ENCODE measurements around the gene FBXO4.
A peak's percentile ranks its signal among the peaks of the same experiment; 100 is the strongest.
"Not testable (repeated sequence)": the region's sequence is repeated elsewhere in the genome, so short reads cannot be mapped to it uniquely, and the experiment has no call there.

Gene FBXO4

DNA sequence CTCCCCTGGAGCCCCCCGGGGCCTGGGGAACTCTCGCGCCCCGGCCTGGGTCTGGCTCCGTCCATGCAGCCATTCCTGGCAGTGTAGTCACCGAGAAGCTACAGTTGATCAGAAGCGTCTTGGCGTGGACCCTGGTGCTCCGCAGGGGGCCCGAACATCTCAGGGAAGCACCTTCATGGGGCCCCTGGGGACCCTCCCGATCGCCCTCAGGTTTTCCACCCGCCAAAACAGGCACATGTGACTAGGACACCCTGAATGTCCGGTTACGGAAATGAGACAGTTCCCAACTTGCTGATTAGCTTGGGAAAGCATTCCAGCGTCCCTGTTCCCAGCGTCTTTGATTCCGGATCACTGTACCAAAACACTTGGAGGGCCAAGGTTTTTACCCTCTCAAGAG, 472 bp downstream of the FBXO4 start:
- no peak for FAIRE-seq

DNA sequence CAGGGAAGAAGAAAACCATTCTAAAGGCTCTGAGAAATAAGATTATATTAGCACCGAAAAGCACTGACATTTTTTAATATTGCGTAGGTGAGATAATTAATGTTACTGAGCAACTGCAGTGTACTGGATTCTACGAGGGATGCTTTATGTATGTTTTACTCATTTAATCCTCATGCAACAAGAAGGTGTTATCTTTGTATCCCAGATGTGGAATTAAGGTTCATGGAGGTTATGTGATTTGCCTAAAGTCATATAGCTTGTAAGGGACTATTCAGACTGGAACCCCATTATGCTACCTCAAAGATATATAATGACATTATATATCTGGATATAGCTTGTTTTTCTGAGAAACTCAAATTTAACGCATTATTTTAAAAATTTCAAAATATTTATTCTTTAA, 2.5 kb downstream of the FBXO4 start:
- FAIRE-seq = no peak

- FAIRE-seq = no peak
Observed at GRCh38 chr5:41929035-41929434, 4.0 kb downstream of the FBXO4 start.

- no peak for FAIRE-seq
Observed at GRCh38 chr5:41932770-41933169, 7.7 kb downstream of the FBXO4 start.

DNA sequence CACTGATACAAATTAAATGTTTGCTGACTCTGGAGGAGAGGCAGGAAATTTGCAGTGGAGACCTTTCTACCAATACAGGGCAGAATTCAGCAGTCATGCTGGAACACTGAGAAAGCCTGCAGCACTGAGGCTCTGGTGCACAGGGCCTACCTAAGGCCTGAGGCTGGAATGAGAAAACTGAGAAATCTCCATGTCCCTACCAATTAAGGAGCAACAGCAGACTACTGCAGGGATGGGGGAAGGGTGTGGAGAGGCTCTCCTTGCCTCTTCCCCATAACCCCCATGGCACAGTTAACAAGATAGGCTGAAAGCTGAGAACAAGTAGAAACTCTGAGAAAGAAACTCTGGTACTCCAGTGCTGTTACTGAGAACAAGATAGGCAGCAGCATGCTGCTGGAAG, 10.5 kb downstream of the FBXO4 start:
- FAIRE-seq = no peak

DNA sequence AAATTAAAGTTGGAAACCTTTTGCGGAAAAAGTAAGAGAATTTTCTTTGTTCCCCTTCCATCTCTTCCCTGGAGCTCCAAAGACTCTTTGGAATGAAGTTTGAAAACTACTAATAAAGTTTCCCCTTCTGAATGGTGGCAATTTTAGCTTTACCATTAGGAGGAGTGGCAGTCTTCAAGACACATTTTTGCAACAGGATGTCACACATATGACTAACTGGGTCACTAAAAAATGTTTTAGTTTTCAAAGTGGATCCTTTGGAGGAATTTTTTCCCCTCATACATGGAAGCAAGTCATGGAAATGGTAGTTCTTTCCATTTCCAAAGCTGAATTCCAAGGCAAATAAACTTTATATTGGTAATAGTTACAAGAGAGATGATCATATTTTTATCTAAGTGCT, 15.6 kb downstream of the FBXO4 start:
- no peak for FAIRE-seq

GRCh38 chr5:41945332-41945955, 20.4 kb downstream of the FBXO4 start:
- not testable (repeated sequence) for FAIRE-seq

- no peak for FAIRE-seq
Observed at GRCh38 chr5:41951224-41951623, 26.1 kb downstream of the FBXO4 start.

- FAIRE-seq = peak; percentile 21
Observed at GRCh38 chr5:41954286-41954685, 29.2 kb downstream of the FBXO4 start.

- no peak for FAIRE-seq
Observed at GRCh38 chr5:41955432-41956024, 30.4 kb downstream of the FBXO4 start.

DNA sequence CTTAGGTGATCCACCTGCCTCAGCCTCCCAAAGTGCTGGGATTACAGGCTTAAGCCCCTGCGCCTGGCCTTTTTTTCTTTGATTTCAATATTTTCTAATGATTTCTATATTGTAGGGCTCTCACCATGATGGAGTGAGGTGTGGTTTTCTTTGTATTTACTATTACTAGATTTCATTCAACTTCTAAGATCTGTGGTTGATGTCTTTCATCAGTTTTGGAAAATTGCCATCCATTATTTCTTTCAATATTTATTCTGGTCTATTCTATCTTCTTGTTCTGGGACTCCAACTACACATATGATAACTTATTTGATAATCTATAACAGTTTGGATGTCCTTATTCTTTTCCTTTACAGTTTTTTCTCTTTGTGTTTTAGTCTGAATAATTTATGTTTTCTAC, 31.9 kb downstream of the FBXO4 start:
- FAIRE-seq = no peak

- no peak for FAIRE-seq
Observed at GRCh38 chr5:41960481-41960880, 35.4 kb downstream of the FBXO4 start.

GRCh38 chr5:41961736-41962135, 36.7 kb downstream of the FBXO4 start:
- no peak for FAIRE-seq

DNA sequence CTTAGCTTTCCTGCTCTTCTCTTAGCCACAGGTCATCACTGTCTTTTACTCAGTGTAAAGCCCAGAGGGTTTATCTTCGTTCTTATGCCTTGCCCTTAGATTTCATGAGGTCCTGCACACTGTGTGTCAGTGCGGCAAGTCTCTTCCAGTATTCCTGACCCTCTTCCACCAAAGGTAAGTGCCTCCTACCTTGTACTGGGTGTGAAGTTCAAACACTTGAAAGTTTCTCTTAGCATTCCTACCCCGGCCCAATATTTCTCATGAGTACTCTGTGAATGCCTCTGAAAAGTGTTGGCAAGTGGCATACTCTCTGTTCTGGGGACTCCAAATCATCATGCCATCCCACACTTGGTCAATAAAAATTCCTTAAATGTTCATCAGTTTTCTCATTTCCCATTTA, 37.4 kb downstream of the FBXO4 start:
- no peak for FAIRE-seq

GRCh38 chr5:41966401-41967105, 41.5 kb downstream of the FBXO4 start:
- no peak for FAIRE-seq

DNA sequence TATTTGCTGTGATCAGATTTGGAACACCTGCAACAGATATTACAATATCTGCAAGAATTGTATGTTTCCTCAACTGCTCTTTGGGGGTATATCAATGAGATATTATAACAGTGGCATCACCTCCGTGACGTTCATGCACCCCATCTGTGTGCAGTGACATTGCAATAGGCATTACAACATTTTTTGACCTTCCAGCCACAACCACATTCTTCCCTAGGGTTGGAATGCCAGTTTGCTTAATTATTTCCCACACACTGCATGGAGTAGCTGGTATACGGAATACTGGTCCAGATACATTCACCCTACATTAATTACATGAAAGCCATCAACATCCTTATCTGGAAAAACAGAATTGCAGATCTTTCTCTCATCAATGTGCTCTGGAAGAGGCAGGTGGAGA, 42.3 kb downstream of the FBXO4 start:
- no peak for FAIRE-seq

DNA sequence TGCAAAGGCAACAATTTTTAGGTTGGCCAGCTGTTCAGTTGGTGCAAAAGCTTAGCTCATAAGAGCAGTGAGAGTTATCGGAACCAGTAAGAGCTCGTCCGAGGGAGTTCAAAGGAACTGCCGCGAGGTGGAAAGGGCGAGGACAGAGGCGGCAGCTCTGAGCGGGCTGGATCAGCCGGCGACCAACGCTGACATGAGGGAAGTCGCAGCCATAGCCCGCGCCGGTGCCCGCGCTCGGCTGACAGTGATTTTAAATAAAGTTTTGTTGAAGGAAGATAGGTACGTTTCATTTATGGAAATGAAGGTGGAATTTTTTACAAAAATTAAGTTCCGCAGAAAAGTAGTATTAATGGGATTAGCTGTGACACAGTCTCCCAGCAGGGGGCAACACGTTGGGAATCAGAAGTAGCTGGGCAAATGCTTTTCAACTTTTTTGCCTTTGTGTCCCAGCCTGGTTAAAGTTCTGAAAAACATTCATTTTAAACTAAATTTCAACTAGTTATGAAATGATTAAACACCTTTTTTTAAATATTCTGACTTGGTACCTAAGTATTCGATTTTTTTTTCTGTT, 43.2 kb downstream of the FBXO4 start:
- FAIRE-seq = no peak

- no peak for FAIRE-seq
Observed at GRCh38 chr5:41973087-41973486, 48.0 kb downstream of the FBXO4 start.

DNA sequence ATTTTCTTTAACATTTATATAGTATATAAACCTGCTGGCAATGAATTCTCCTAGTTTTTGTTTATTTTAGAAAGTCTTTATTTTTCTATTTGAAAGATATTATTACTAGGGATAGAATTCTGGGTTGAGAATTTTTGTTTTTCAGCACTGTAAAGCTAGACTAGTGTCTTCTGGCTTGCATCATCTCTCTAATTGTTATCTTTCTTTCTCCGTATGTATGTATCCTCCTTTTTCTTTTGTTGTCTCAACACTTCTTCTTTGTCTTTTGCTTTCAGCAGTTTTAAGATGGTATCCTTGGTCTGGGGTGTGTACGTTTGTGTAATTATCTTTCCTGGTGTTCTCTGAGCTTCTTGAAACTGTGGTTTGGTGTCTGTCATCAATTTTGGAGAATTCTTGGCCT, 48.8 kb downstream of the FBXO4 start:
- no peak for FAIRE-seq

DNA sequence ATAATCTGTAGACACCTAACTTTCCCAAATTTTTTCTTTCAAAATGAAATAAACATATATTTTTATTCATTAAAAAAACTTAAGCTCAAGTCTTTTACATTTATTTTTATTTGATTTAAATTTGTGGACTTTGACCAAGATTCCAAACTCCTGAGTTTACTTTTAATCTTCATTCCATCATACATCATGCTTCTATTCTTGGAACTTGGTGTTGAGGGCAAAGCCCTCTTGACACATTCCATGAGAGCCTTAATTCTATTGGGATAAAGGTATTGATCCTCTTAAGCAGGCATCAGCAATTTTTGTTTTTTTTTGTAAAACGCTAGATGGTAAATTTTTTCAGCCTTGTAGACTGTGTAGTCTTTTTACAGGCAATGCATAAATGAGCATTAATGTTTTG, 53.6 kb downstream of the FBXO4 start:
- no peak for FAIRE-seq

- no peak for FAIRE-seq
Observed at GRCh38 chr5:41980396-41980795, 55.3 kb downstream of the FBXO4 start.

GRCh38 chr5:41980870-41981269, 55.8 kb downstream of the FBXO4 start:
- no peak for FAIRE-seq

DNA sequence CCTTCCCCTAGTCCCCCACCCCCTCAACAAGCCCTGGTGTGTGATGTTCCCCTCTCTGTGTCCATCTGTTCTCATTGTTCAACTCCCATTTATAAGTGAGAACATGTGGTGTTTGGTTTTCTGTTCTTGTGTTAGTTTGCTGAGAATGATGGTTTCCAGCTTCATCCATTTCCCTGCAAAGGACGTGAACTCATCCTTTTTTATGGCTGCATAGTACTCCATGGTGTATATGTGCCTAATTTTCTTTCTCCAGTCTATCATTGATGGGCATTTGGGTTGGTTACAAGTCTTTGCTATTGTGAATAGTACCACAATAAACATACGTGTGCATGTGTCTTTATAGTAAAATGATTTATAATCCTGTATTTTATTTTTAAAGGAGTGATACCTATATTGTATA, 57.8 kb downstream of the FBXO4 start:
- FAIRE-seq = not testable (repeated sequence)

DNA sequence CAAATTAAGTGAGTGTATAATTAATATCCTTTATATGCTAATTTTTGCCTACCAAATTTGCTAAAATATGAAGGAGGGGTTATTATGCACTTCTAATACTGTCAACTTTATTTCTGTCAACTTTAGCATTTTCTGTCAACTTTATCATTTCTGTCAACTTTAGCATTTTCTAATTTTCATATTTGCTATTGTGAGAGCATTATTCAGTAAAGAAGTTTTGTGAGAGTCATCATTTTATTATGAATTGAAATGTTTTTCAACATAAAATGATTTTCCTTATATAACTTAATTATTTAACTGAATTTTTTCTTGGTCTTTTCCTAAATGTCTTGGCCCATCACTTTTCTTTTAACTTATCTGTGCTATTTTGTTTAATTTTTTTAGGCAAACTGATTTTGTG, 58.2 kb downstream of the FBXO4 start:
- no peak for FAIRE-seq
